ENCODE measurements around the gene AMER3.
"Not testable (repeated sequence)": the region's sequence is repeated elsewhere in the genome, so short reads cannot be mapped to it uniquely, and the experiment has no call there.

The AMER3 gene

GRCh38 chr2:130727286-130727924, 27.9 kb upstream of the AMER3 start:
- peak; percentile 85 to 92 (median 91) for DNase-seq
- peaks cover 0 to 16% (median 7%) of the 10 kb centered on the region in 5 experiments for H3K27me3 ChIP-seq (replicated peaks in 2 of 5; ENCODE audit: control insufficient read depth in 4 of 5, insufficient read depth in 5 of 5, low read length in 4 of 5)
- H3K27ac ChIP-seq (ENCODE audit: insufficient read depth in 1 of 2, low read depth in 1 of 2, low read length in 2 of 2, poor library complexity in 1 of 2, severe bottlenecking in 2 of 2) = peak overlapping the region in 1 of 2 experiments; percentile 36
- peaks cover 0 to 5% (median 0%) of the 10 kb centered on the region in 5 experiments for H3K9me3 ChIP-seq (ENCODE audit: control extremely low read depth in 1 of 5, control insufficient read depth in 4 of 5, insufficient read depth in 2 of 5, low read depth in 1 of 5, low read length in 4 of 5)
- 0% methylated on average over 36 of the region's 48 CpGs for WGBS (ENCODE audit: insufficient coverage)
- H3K4me1 ChIP-seq (ENCODE audit: control extremely low read depth in 1 of 4, control insufficient read depth in 4 of 4, insufficient read depth in 4 of 4, low read length in 3 of 4) = peaks cover 0 to 26% (median 21%) of the 10 kb centered on the region in 4 experiments
- no peaks in the 10 kb centered on the region for H3K36me3 ChIP-seq (ENCODE audit: control insufficient read depth in 4 of 4, insufficient read depth in 4 of 4, low read length in 3 of 4)
- POLR2A ChIA-PET = no interaction called here
- H3K4me3 ChIP-seq (ENCODE audit: control insufficient read depth in 1 of 7, extremely low read depth in 1 of 7, insufficient read depth in 4 of 7, low read depth in 2 of 7, low read length in 6 of 7) = peak overlapping the region; percentile 12 to 86 (median 69)
- CTCF ChIA-PET = interaction anchor here (0.6 to 1.5 kb wide), 3 partner anchors 29 to 68 kb away, joined by 3 to 5 read pairs (median 3); no protein-coding TSS in a partner anchor

GRCh38 chr2:130728007-130728454, 27.3 kb upstream of the AMER3 start:
- peak; percentile 93 to 97 (median 96) for DNase-seq
- Histone ChIP-seq H3K36me3 (ENCODE audit: control insufficient read depth in 4 of 4, insufficient read depth in 4 of 4, low read length in 3 of 4) (no peaks in the 10 kb centered on the region), H3K4me1 (ENCODE audit: control extremely low read depth in 1 of 4, control insufficient read depth in 4 of 4, insufficient read depth in 4 of 4, low read length in 3 of 4) (peaks cover 0 to 26% (median 21%) of the 10 kb centered on the region in 4 experiments), H3K27ac (ENCODE audit: insufficient read depth in 1 of 2, low read depth in 1 of 2, low read length in 2 of 2, poor library complexity in 1 of 2, severe bottlenecking in 2 of 2) (peak overlapping the region in 1 of 2 experiments; percentile 36), H3K27me3 (replicated peaks in 2 of 5; ENCODE audit: control insufficient read depth in 4 of 5, insufficient read depth in 5 of 5, low read length in 4 of 5) (peaks cover 0 to 16% (median 7%) of the 10 kb centered on the region in 5 experiments), H3K9me3 (ENCODE audit: control extremely low read depth in 1 of 5, control insufficient read depth in 4 of 5, insufficient read depth in 2 of 5, low read depth in 1 of 5, low read length in 4 of 5) (no peaks in the 10 kb centered on the region), H3K4me3 (ENCODE audit: control insufficient read depth in 1 of 7, extremely low read depth in 1 of 7, insufficient read depth in 4 of 7, low read depth in 2 of 7, low read length in 6 of 7) (peak overlapping the region in 6 of 7 experiments; percentile 19 to 86 (median 66))
- WGBS (ENCODE audit: insufficient coverage) = 0% methylated on average over 9 of the region's 12 CpGs
- ChIA-PET CTCF (interaction anchor here (1.1 to 1.6 kb wide), 5 partner anchors 11 to 69 kb away, joined by 3 to 5 read pairs (median 3); no protein-coding TSS in a partner anchor), POLR2A (no interaction called here)

DNA sequence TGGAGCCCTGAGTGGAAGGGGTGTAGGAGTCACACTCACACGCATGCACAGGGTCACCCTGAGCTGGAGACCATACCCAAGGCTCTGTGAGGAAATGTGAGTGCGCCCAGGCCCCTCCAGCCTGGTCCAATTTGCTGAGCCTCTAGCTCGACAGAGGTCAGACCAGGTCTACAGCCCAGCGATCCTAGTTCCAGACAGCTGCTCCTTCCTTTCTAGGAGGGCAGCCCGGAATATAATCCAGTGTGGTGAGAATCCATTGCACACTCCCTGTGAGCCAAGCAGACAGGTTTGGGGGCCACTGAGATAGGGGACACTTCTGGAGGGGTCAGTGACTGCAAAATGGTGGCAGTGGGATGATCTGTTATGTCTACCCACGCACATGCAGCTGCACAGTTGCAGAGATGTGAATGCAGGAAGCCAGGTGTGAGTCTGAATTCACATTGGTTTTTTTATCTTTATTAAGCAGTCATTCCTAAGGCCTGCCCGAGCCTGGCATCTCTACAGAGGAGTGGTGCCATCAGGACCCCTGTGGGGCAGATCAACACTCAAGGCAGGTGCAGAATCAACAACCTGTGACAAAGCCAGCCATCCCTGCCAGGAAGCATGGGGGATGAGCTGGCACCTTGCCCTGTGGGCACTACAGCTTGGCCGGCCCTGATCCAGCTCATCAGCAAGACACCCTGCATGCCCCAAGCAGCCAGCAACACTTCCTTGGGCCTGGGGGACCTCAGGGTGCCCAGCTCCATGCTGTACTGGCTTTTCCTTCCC, 26.6 kb upstream of the AMER3 start, which contains the start of gene GPR148:
Gene GPR148, plus strand, starts transcription at position 522 of the 768 bp plus-strand sequence. Its CDS starts 82 bp downstream, at position 604.
- H3K36me3 ChIP-seq (ENCODE audit: control insufficient read depth in 4 of 4, insufficient read depth in 4 of 4, low read length in 3 of 4) = no peaks in the 10 kb centered on the region
- peak in 2 of 3 donors; percentile 2 to 8 for DNase-seq
- peaks cover 0 to 16% (median 7%) of the 10 kb centered on the region in 5 experiments for H3K27me3 ChIP-seq (replicated peaks in 2 of 5; ENCODE audit: control insufficient read depth in 4 of 5, insufficient read depth in 5 of 5, low read length in 4 of 5)
- ChIA-PET CTCF (interaction anchor here (1.1 to 1.6 kb wide), 5 partner anchors 10 to 69 kb away, joined by 3 to 5 read pairs (median 3); no protein-coding TSS in a partner anchor), POLR2A (no interaction called here)
- H3K9me3 ChIP-seq (ENCODE audit: control extremely low read depth in 1 of 5, control insufficient read depth in 4 of 5, insufficient read depth in 2 of 5, low read depth in 1 of 5, low read length in 4 of 5) = no peaks in the 10 kb centered on the region
- H3K4me3 ChIP-seq (ENCODE audit: control insufficient read depth in 1 of 7, extremely low read depth in 1 of 7, insufficient read depth in 4 of 7, low read depth in 2 of 7, low read length in 6 of 7) = peak within 1 kb of the TSS in 6 of 7 experiments; percentile 19 to 86 (median 66)
- peaks cover 0 to 26% (median 21%) of the 10 kb centered on the region in 4 experiments for H3K4me1 ChIP-seq (ENCODE audit: control extremely low read depth in 1 of 4, control insufficient read depth in 4 of 4, insufficient read depth in 4 of 4, low read length in 3 of 4)
- peak within 1 kb of the TSS in 1 of 2 experiments; percentile 36 for H3K27ac ChIP-seq (ENCODE audit: insufficient read depth in 1 of 2, low read depth in 1 of 2, low read length in 2 of 2, poor library complexity in 1 of 2, severe bottlenecking in 2 of 2)
- 86% methylated on average over 8 of the region's 8 CpGs for WGBS (ENCODE audit: insufficient coverage)

DNA sequence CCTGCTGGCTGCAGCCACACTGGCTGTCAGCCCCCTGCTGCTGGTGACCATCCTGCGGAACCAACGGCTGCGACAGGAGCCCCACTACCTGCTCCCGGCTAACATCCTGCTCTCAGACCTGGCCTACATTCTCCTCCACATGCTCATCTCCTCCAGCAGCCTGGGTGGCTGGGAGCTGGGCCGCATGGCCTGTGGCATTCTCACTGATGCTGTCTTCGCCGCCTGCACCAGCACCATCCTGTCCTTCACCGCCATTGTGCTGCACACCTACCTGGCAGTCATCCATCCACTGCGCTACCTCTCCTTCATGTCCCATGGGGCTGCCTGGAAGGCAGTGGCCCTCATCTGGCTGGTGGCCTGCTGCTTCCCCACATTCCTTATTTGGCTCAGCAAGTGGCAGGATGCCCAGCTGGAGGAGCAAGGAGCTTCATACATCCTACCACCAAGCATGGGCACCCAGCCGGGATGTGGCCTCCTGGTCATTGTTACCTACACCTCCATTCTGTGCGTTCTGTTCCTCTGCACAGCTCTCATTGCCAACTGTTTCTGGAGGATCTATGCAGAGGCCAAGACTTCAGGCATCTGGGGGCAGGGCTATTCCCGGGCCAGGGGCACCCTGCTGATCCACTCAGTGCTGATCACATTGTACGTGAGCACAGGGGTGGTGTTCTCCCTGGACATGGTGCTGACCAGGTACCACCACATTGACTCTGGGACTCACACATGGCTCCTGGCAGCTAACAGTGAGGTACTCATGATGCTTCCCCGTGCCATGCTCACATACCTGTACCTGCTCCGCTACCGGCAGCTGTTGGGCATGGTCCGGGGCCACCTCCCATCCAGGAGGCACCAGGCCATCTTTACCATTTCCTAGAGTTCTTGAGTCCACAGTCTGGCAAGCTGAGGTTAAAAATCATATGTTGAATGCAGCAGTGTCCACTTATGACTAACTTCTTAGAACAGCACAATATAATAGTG, 25.7 kb upstream of the AMER3 start:
- 96% methylated on average over 16 of the region's 17 CpGs for WGBS (ENCODE audit: insufficient coverage)
- Histone ChIP-seq H3K4me3 (ENCODE audit: control insufficient read depth in 1 of 7, extremely low read depth in 1 of 7, insufficient read depth in 4 of 7, low read depth in 2 of 7, low read length in 6 of 7) (no peak overlapping the region), H3K9me3 (ENCODE audit: control extremely low read depth in 1 of 5, control insufficient read depth in 4 of 5, insufficient read depth in 2 of 5, low read depth in 1 of 5, low read length in 4 of 5) (no peaks in the 10 kb centered on the region), H3K36me3 (ENCODE audit: control insufficient read depth in 4 of 4, insufficient read depth in 4 of 4, low read length in 3 of 4) (no peaks in the 10 kb centered on the region), H3K27ac (ENCODE audit: insufficient read depth in 1 of 2, low read depth in 1 of 2, low read length in 2 of 2, poor library complexity in 1 of 2, severe bottlenecking in 2 of 2) (no peak overlapping the region), H3K27me3 (replicated peaks in 2 of 5; ENCODE audit: control insufficient read depth in 4 of 5, insufficient read depth in 5 of 5, low read length in 4 of 5) (peaks cover 0 to 16% (median 7%) of the 10 kb centered on the region in 5 experiments), H3K4me1 (ENCODE audit: control extremely low read depth in 1 of 4, control insufficient read depth in 4 of 4, insufficient read depth in 4 of 4, low read length in 3 of 4) (peaks cover 0 to 26% (median 21%) of the 10 kb centered on the region in 4 experiments)
- ChIA-PET POLR2A (no interaction called here), CTCF (interaction anchor here (1.3 to 1.6 kb wide), 3 partner anchors 9 to 68 kb away, joined by 3 to 5 read pairs (median 3); no protein-coding TSS in a partner anchor)
- DNase-seq = no peak

DNA sequence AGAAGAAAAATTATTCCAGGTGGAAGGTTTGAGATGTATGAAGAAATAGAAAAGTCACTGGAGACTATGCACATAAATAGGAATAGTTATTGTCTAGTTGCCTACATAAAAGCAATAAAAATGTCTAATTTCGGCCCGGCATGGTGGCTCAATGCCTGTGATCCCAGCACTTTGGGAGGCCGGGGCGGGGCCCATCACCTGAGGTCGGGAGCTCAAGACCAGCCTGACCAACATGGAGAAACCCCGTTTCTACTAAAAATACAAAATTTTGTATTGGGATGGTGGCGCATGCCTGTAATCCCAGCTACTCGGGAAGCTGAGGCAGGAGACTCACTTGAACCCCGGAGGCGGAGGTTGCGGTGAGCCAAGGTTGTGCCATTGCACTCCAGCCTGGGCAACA, 23.1 kb upstream of the AMER3 start:
- Histone ChIP-seq H3K27me3 (replicated peaks in 2 of 5; ENCODE audit: control insufficient read depth in 4 of 5, insufficient read depth in 5 of 5, low read length in 4 of 5) (peaks cover 0 to 11% (median 4%) of the 10 kb centered on the region in 5 experiments), H3K4me1 (ENCODE audit: control extremely low read depth in 1 of 4, control insufficient read depth in 4 of 4, insufficient read depth in 4 of 4, low read length in 3 of 4) (peaks cover 0 to 14% (median 12%) of the 10 kb centered on the region in 4 experiments)
- DNase-seq; H3K27ac ChIP-seq (ENCODE audit: insufficient read depth in 1 of 2, low read depth in 1 of 2, low read length in 2 of 2, poor library complexity in 1 of 2, severe bottlenecking in 2 of 2); H3K36me3 ChIP-seq (ENCODE audit: control insufficient read depth in 4 of 4, insufficient read depth in 4 of 4, low read length in 3 of 4); H3K4me3 ChIP-seq (ENCODE audit: control insufficient read depth in 1 of 7, extremely low read depth in 1 of 7, insufficient read depth in 4 of 7, low read depth in 2 of 7, low read length in 6 of 7); POLR2A ChIA-PET; H3K9me3 ChIP-seq (ENCODE audit: control extremely low read depth in 1 of 5, control insufficient read depth in 4 of 5, insufficient read depth in 2 of 5, low read depth in 1 of 5, low read length in 4 of 5): not testable (repeated sequence)
- WGBS (ENCODE audit: insufficient coverage) = 98% methylated on average over 9 of the region's 11 CpGs
- CTCF ChIA-PET = interaction anchor here (1.2 kb wide), 1 partner anchor 53 kb away, joined by 3 read pairs; no protein-coding TSS in a partner anchor

DNA sequence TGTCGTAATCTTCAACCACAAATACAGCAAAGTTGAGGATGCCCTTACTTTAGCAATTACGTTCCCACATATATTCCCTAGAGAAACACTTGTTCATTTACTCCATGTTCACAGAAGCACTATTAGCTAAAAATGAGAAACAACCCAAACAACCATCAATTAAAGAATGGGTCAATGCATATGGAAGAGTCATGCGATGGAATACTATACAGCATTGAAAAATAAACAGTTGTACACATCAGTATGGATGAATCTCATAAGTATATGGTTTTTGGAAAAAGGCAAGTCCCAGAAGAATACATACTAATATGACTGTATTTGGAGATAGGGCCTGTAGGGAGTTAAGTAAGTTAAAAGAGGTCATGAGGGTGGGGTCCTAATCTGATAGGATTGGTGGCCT, 20.1 kb upstream of the AMER3 start:
- no peak for DNase-seq
- POLR2A ChIA-PET = no interaction called here
- H3K27ac ChIP-seq (ENCODE audit: insufficient read depth in 1 of 2, low read depth in 1 of 2, low read length in 2 of 2, poor library complexity in 1 of 2, severe bottlenecking in 2 of 2) = no peak overlapping the region
- H3K4me1 ChIP-seq (ENCODE audit: control extremely low read depth in 1 of 4, control insufficient read depth in 4 of 4, insufficient read depth in 4 of 4, low read length in 3 of 4) = no peaks in the 10 kb centered on the region
- peaks cover 0 to 6% (median 0%) of the 10 kb centered on the region in 5 experiments for H3K9me3 ChIP-seq (ENCODE audit: control extremely low read depth in 1 of 5, control insufficient read depth in 4 of 5, insufficient read depth in 2 of 5, low read depth in 1 of 5, low read length in 4 of 5)
- peaks cover 0 to 5% (median 4%) of the 10 kb centered on the region in 5 experiments for H3K27me3 ChIP-seq (replicated peaks in 2 of 5; ENCODE audit: control insufficient read depth in 4 of 5, insufficient read depth in 5 of 5, low read length in 4 of 5)
- no peaks in the 10 kb centered on the region for H3K36me3 ChIP-seq (ENCODE audit: control insufficient read depth in 4 of 4, insufficient read depth in 4 of 4, low read length in 3 of 4)
- no CpG with 5 or more reads among the region's 3 CpGs for WGBS (ENCODE audit: insufficient coverage)
- no peak overlapping the region for H3K4me3 ChIP-seq (ENCODE audit: control insufficient read depth in 1 of 7, extremely low read depth in 1 of 7, insufficient read depth in 4 of 7, low read depth in 2 of 7, low read length in 6 of 7)
- CTCF ChIA-PET = no interaction called here

Measured in common myeloid progenitor, CD34-positive (primary cell).